K562 (cell line): ENCODE data around the gene CLASP1. TPM values are rescaled to one million over a fixed set of nuclear protein-coding genes. Genes with fewer than 3 reads are reported as not detected.

ENCODE experiments used
- ATF7 ChIP-seq: fragments of 450-650 bp; IDR thresholded peaks from 2 replicates; pipeline ENCODE4 v1.7.1; 2014; ENCODE audit warnings: mild to moderate bottlenecking, moderate library complexity
- HSF4 ChIP-seq: fragments of 250-450 bp; sonication (Bioruptor Pico); IDR thresholded peaks from 2 replicates; pipeline ENCODE4 v2.1.2; 2022; ENCODE audit warnings: mild to moderate bottlenecking, moderate library complexity, borderline replicate concordance
- JUND ChIP-seq, 2 experiments: IDR thresholded peaks; 2 replicates in 1 of 2; 3 replicates in 1 of 2; pipeline ENCODE4 v1.6.1; 2011; ENCODE audit warnings: borderline replicate concordance in 2 of 2, low read depth in 2 of 2, low read length in 2 of 2, improper control_type of control experiment in 1 of 2, missing biosample characterization in 1 of 2, missing genetic modification characterization in 1 of 2, missing genetic modification reagents in 1 of 2
- SMARCC2 ChIP-seq: fragments of 450-650 bp; IDR thresholded peaks from 2 replicates; pipeline ENCODE4 v1.6.1; 2017; ENCODE audit warnings: antibody characterized with exemption, moderate library complexity, mild to moderate bottlenecking, low read depth
- SPI1 ChIP-seq: IDR thresholded peaks from 2 replicates; pipeline ENCODE4 v1.6.1; 2011; ENCODE audit warnings: low read depth, low read length, control low read depth, borderline replicate concordance
- ZNF436 ChIP-seq: fragments of 250-450, 450-650 bp; sonication (Bioruptor Pico); formaldehyde crosslinking; IDR thresholded peaks from 2 replicates; pipeline ENCODE4 v1.7.0; 2020; ENCODE audit warnings: mild to moderate bottlenecking
- ZSCAN32 ChIP-seq: fragments of 450-650 bp; formaldehyde crosslinking; IDR thresholded peaks from 2 replicates; pipeline ENCODE4 v1.4.0; 2020; ENCODE audit warnings: mild to moderate bottlenecking, moderate library complexity
- polyA plus RNA-seq, 8 experiments: library from polyadenylated mRNA; depleted of rRNA in 4 of 8; stranded (reverse) in 5 of 8; unstranded in 3 of 8; fragments of >200 nt; fragmentation: Nextera tagmentation in 2 of 8; fragmentation: Illumina TruSeq in 1 of 8; extraction: Ambion mirVana in 2 of 8; extraction: Trizol in 1 of 8; gene quantifications; 2 replicates each; pipeline versions ENCODE4 v1.2.1 to v1.2.3, GENCODE V29; 2011 to 2014; ENCODE audit warnings: inconsistent platforms in 1 of 8, missing spikeins in 1 of 8
- total RNA-seq, 7 experiments: library from RNA; depleted of rRNA in 6 of 7; stranded (reverse); fragments of >200 nt in 6 of 7; fragmentation: Illumina TruSeq in 2 of 7; extraction: Trizol in 2 of 7; gene quantifications; 2 replicates each; pipeline versions ENCODE4 v1.2.1 to v1.2.3, GENCODE V29; 2011 to 2021; ENCODE audit warnings: low replicate concordance in 1 of 7
- TF ChIP-seq, protein P1 (sequence below): fragments of 150-350 bp; IDR thresholded peaks from 2 replicates; pipeline ENCODE4 v1.6.1; 2014; ENCODE audit warnings: low read depth, mild to moderate bottlenecking, low read length, borderline replicate concordance
- TF ChIP-seq, protein P2 (sequence below): fragments of 450-650 bp; IDR thresholded peaks from 2 replicates; pipeline ENCODE4 v1.6.1; 2017; ENCODE audit warnings: antibody characterized with exemption
- TF ChIP-seq, protein P3 (sequence below): fragments of 250-450 bp; sonication (Bioruptor Pico); IDR thresholded peaks from 2 replicates; pipeline ENCODE4 v1.4.0; 2020; ENCODE audit warnings: mild to moderate bottlenecking
- TF ChIP-seq, protein P4 (sequence below), 2 experiments: fragments of 200-800 bp in 1 of 2; sonication (Bioruptor generic) in 1 of 2; sonication (generic) in 1 of 2; formaldehyde crosslinking in 1 of 2; IDR thresholded peaks in 1 of 2; conservative IDR thresholded peaks in 1 of 2; 2 replicates each; pipeline versions ENCODE4 v1.5.0 to v1.6.1; 2016 to 2020; ENCODE audit warnings: missing compliant biosample characterization in 1 of 2, missing genetic modification characterization in 1 of 2, missing genetic modification reagents in 1 of 2
- TF ChIP-seq, protein P5 (sequence below), 2 experiments: fragments of 450-650 bp in 1 of 2; sonication (generic) in 1 of 2; formaldehyde crosslinking in 1 of 2; IDR thresholded peaks in 1 of 2; conservative IDR thresholded peaks in 1 of 2; 2 replicates each; pipeline versions ENCODE4 v1.6.1 to v1.8.1; 2016 to 2023; ENCODE audit warnings: mild to moderate bottlenecking in 2 of 2, moderate library complexity in 2 of 2, inconsistent platforms in 1 of 2, missing genetic modification reagents in 1 of 2
- TF ChIP-seq, protein P6 (sequence below): sonication (generic); formaldehyde crosslinking; IDR thresholded peaks from 2 replicates; pipeline ENCODE4 v1.8.1; 2023; ENCODE audit warnings: mild to moderate bottlenecking, missing genetic modification reagents

The CLASP1 gene
- total and polyA plus RNA-seq, 9 of the 15 experiments (the other 6 are each of a cell fraction or from before 2014, with no cell fraction given) = 1.7 to 40.3 (median 20.7) TPM

DNA sequence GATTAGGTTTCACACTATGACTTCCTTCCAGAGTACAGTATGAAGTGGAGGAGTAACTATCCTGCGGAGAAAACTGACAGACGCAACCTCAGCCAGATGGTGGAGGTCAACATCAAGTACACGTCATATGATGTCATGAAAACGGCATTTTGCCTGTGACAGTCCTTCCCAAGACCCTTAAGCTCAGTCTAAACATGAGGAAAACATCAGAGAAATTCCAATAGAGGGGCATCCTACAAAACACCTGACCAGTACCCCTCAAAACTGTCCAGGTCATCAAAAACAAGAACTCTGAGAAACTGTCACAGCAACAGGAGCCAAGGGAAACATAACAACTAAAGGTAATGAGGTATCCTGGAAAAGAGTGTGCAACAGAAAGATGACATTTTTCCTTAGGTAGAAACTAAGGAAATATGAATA, 116.9 kb downstream of the CLASP1 start (continued):
- TF ChIP-seq SPI1 (0 out of 2 replicates have a peak, but pooled peaks have one; percentile 25), ATF7 (peak; percentile 81), SMARCC2 (no peak), ZSCAN32 (no peak), JUND (IDR thresholded peaks at IDR 0.05; ENCODE audit: borderline replicate concordance, low read depth, low read length) (peak; percentile 74; the same call in 1 of the 2 replicates), JUND (tag; IDR thresholded peaks at IDR 0.05; ENCODE audit: borderline replicate concordance, low read depth, low read length) (peak; percentile 70; the same call in 1 of the 3 replicates), HSF4 (CRISPR knock-in tag) (no peak), ZNF436 (CRISPR knock-in tag) (no peak)
- TF ChIP-seq, protein P1, sequence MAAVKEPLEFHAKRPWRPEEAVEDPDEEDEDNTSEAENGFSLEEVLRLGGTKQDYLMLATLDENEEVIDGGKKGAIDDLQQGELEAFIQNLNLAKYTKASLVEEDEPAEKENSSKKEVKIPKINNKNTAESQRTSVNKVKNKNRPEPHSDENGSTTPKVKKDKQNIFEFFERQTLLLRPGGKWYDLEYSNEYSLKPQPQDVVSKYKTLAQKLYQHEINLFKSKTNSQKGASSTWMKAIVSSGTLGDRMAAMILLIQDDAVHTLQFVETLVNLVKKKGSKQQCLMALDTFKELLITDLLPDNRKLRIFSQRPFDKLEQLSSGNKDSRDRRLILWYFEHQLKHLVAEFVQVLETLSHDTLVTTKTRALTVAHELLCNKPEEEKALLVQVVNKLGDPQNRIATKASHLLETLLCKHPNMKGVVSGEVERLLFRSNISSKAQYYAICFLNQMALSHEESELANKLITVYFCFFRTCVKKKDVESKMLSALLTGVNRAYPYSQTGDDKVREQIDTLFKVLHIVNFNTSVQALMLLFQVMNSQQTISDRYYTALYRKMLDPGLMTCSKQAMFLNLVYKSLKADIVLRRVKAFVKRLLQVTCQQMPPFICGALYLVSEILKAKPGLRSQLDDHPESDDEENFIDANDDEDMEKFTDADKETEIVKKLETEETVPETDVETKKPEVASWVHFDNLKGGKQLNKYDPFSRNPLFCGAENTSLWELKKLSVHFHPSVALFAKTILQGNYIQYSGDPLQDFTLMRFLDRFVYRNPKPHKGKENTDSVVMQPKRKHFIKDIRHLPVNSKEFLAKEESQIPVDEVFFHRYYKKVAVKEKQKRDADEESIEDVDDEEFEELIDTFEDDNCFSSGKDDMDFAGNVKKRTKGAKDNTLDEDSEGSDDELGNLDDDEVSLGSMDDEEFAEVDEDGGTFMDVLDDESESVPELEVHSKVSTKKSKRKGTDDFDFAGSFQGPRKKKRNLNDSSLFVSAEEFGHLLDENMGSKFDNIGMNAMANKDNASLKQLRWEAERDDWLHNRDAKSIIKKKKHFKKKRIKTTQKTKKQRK = no peak
- TF ChIP-seq, protein P2, sequence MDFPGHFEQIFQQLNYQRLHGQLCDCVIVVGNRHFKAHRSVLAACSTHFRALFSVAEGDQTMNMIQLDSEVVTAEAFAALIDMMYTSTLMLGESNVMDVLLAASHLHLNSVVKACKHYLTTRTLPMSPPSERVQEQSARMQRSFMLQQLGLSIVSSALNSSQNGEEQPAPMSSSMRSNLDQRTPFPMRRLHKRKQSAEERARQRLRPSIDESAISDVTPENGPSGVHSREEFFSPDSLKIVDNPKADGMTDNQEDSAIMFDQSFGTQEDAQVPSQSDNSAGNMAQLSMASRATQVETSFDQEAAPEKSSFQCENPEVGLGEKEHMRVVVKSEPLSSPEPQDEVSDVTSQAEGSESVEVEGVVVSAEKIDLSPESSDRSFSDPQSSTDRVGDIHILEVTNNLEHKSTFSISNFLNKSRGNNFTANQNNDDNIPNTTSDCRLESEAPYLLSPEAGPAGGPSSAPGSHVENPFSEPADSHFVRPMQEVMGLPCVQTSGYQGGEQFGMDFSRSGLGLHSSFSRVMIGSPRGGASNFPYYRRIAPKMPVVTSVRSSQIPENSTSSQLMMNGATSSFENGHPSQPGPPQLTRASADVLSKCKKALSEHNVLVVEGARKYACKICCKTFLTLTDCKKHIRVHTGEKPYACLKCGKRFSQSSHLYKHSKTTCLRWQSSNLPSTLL = no peak
- TF ChIP-seq, protein P3, sequence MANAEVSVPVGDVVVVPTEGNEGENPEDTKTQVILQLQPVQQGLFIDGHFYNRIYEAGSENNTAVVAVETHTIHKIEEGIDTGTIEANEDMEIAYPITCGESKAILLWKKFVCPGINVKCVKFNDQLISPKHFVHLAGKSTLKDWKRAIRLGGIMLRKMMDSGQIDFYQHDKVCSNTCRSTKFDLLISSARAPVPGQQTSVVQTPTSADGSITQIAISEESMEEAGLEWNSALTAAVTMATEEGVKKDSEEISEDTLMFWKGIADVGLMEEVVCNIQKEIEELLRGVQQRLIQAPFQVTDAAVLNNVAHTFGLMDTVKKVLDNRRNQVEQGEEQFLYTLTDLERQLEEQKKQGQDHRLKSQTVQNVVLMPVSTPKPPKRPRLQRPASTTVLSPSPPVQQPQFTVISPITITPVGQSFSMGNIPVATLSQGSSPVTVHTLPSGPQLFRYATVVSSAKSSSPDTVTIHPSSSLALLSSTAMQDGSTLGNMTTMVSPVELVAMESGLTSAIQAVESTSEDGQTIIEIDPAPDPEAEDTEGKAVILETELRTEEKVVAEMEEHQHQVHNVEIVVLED (CRISPR knock-in tag) = no peak
- TF ChIP-seq, protein P4, sequence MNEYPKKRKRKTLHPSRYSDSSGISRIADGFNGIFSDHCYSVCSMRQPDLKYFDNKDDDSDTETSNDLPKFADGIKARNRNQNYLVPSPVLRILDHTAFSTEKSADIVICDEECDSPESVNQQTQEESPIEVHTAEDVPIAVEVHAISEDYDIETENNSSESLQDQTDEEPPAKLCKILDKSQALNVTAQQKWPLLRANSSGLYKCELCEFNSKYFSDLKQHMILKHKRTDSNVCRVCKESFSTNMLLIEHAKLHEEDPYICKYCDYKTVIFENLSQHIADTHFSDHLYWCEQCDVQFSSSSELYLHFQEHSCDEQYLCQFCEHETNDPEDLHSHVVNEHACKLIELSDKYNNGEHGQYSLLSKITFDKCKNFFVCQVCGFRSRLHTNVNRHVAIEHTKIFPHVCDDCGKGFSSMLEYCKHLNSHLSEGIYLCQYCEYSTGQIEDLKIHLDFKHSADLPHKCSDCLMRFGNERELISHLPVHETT (CRISPR knock-in tag; conservative IDR thresholded peaks at IDR 0.05 in 1 of 2, IDR thresholded peaks at IDR 0.05 in 1 of 2) = no peak
- TF ChIP-seq, protein P5, sequence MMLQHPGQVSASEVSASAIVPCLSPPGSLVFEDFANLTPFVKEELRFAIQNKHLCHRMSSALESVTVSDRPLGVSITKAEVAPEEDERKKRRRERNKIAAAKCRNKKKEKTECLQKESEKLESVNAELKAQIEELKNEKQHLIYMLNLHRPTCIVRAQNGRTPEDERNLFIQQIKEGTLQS (IDR thresholded peaks at IDR 0.05) = peak; percentile 66
- TF ChIP-seq, protein P5 (CRISPR knock-in tag; conservative IDR thresholded peaks at IDR 0.05) = no peak
- TF ChIP-seq, protein P6, sequence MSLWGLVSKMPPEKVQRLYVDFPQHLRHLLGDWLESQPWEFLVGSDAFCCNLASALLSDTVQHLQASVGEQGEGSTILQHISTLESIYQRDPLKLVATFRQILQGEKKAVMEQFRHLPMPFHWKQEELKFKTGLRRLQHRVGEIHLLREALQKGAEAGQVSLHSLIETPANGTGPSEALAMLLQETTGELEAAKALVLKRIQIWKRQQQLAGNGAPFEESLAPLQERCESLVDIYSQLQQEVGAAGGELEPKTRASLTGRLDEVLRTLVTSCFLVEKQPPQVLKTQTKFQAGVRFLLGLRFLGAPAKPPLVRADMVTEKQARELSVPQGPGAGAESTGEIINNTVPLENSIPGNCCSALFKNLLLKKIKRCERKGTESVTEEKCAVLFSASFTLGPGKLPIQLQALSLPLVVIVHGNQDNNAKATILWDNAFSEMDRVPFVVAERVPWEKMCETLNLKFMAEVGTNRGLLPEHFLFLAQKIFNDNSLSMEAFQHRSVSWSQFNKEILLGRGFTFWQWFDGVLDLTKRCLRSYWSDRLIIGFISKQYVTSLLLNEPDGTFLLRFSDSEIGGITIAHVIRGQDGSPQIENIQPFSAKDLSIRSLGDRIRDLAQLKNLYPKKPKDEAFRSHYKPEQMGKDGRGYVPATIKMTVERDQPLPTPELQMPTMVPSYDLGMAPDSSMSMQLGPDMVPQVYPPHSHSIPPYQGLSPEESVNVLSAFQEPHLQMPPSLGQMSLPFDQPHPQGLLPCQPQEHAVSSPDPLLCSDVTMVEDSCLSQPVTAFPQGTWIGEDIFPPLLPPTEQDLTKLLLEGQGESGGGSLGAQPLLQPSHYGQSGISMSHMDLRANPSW (CRISPR knock-in tag) = no peak
